Transverse colon (tissue), 3 donors: ENCODE measurements around the gene SPDYE16.
"Not testable (repeated sequence)": the region's sequence is repeated elsewhere in the genome, so short reads cannot be mapped to it uniquely, and the experiment has no call there.

ENCODE experiments used
- CTCF ChIP-seq, 5 experiments: fragments of 200-600 bp in 3 of 5; fragments of 450-650 bp in 2 of 5; sonication (generic) in 3 of 5; IDR thresholded peaks; 1 replicate in 2 of 5; 2 replicates in 3 of 5; pipeline ENCODE4 v1.5.1; 2016 to 2017; ENCODE audit warnings: antibody characterized with exemption in 5 of 5, inconsistent platforms in 3 of 5, mild to moderate bottlenecking in 2 of 5, moderate library complexity in 1 of 5
- POLR2A ChIP-seq: fragments of 450-650 bp; IDR thresholded peaks from one replicate; pipeline ENCODE4 v1.6.1; 2016; ENCODE audit warnings: antibody characterized with exemption, mild to moderate bottlenecking, moderate library complexity

DNA sequence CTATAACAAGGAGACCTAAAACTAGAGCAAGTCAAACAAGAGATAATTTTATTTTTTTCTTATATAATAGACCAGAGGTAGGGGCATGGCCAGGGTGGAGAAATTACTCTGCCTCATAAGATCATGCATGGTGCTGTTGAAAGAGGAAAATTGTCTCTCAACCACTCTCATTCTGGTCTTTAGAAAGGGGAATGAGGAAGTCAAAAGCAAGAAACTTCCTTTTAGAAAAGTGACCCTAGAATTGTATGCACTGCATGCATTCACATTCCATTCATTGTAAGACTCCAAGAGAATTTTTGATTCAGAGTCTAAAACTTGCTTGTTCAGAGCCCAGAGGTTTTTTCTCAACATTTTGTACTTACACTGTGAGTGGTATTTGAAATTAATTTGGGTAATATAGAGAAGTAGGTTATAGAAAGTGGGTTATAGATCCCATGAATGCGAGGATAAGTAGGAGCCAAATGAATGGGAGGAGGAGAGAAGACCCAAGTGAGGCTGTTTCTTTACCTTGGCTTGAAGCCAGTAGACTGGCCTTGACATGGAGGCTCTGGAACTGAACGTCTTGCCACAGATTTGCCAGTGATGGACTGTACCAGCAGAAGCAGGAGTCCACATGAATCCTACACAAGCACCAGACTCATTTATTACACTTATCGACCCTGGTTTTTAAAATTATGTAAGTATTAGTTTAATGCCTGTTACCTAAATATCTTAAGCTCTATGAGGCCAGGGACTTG lies 33.0 kb upstream of the SPDYE16 start:
- not testable (repeated sequence) for TF ChIP-seq CTCF (IDR thresholded peaks at IDR 0.05); POLR2A
